ENCODE results near the gene ISM2.

Gene ISM2

GRCh38 chr14:77458249-77458950, 40.2 kb downstream of the ISM2 start:
- FAIRE-seq (no peak), DNase-seq (ENCODE audit: insufficient read length, low spot score) (no peak)
- TF ChIP-seq TAF1 (IDR thresholded peaks at IDR 0.05; ENCODE audit: low read depth, low read length) (peak; percentile 3; the same call in 1 of the 2 replicates), SPI1 (IDR thresholded peaks at IDR 0.05; ENCODE audit: low read depth, low read length) (no peak)

- DNase-seq (ENCODE audit: insufficient read length, low spot score): peak; percentile 75
- peak; percentile 83 for TF ChIP-seq POLR2A (IDR thresholded peaks at IDR 0.05; ENCODE audit: low read depth, low read length)
- no peak for TF ChIP-seq PAX5 (IDR thresholded peaks at IDR 0.05; ENCODE audit: insufficient read depth, low read length, severe bottlenecking)
- TF ChIP-seq TAF1 (IDR thresholded peaks at IDR 0.05; ENCODE audit: low read depth, low read length): peak; percentile 79
- peak; percentile 58 for TF ChIP-seq POU2F2 (IDR thresholded peaks at IDR 0.05; ENCODE audit: low read depth, low read length)
- TF ChIP-seq POLR2AphosphoS5 (IDR thresholded peaks at IDR 0.05; ENCODE audit: low read depth, low read length): peak; percentile 82
- TF ChIP-seq SPI1 (IDR thresholded peaks at IDR 0.05; ENCODE audit: low read depth, low read length): no peak; the same call in 1 of the 2 replicates
- peak; percentile 96 for FAIRE-seq
Observed at GRCh38 chr14:77457522-77458248, 40.9 kb downstream of the ISM2 start, which contains the start of the genes AHSA1 and VIPAS39. AHSA1 (plus strand) TSS chr14:77458093; CDS start chr14:77458190, 97 bp downstream. VIPAS39 (minus strand) TSS chr14:77457601; CDS start chr14:77454102, 3,499 bp downstream.

- FAIRE-seq (no peak), DNase-seq (ENCODE audit: insufficient read length, low spot score) (no peak)
- TF ChIP-seq TAF1 (IDR thresholded peaks at IDR 0.05; ENCODE audit: low read depth, low read length): peak; percentile 51; the same call in 1 of the 2 replicates
- no peak for TF ChIP-seq POU2F2 (IDR thresholded peaks at IDR 0.05; ENCODE audit: low read depth, low read length)
- no peak for TF ChIP-seq SPI1 (IDR thresholded peaks at IDR 0.05; ENCODE audit: low read depth, low read length)
- TF ChIP-seq POLR2AphosphoS5 (IDR thresholded peaks at IDR 0.05; ENCODE audit: low read depth, low read length): peak; percentile 73
- TF ChIP-seq POLR2A (IDR thresholded peaks at IDR 0.05; ENCODE audit: low read depth, low read length): peak; percentile 85; the same call in 1 of the 2 replicates
- TF ChIP-seq PAX5 (IDR thresholded peaks at IDR 0.05; ENCODE audit: insufficient read depth, low read length, severe bottlenecking): no peak
Observed at GRCh38 chr14:77457115-77457521, 41.5 kb downstream of the ISM2 start.

GRCh38 chr14:77455966-77456640, 42.5 kb downstream of the ISM2 start:
- no peak for TF ChIP-seq POLR2AphosphoS5 (IDR thresholded peaks at IDR 0.05; ENCODE audit: low read depth, low read length)
- no peak for TF ChIP-seq TAF1 (IDR thresholded peaks at IDR 0.05; ENCODE audit: low read depth, low read length)
- no peak for TF ChIP-seq PAX5 (IDR thresholded peaks at IDR 0.05; ENCODE audit: insufficient read depth, low read length, severe bottlenecking)
- TF ChIP-seq POLR2A (IDR thresholded peaks at IDR 0.05; ENCODE audit: low read depth, low read length): no peak
- no peak for TF ChIP-seq SPI1 (IDR thresholded peaks at IDR 0.05; ENCODE audit: low read depth, low read length)
- no peak for TF ChIP-seq POU2F2 (IDR thresholded peaks at IDR 0.05; ENCODE audit: low read depth, low read length)
- DNase-seq (ENCODE audit: insufficient read length, low spot score) (no peak), FAIRE-seq (no peak)

GRCh38 chr14:77442196-77442595, 56.4 kb downstream of the ISM2 start:
- no peak for DNase-seq (ENCODE audit: insufficient read length, low spot score)
- TF ChIP-seq POLR2A (IDR thresholded peaks at IDR 0.05; ENCODE audit: low read depth, low read length): no peak
- no peak for TF ChIP-seq PAX5 (IDR thresholded peaks at IDR 0.05; ENCODE audit: insufficient read depth, low read length, severe bottlenecking)
- TF ChIP-seq SPI1 (IDR thresholded peaks at IDR 0.05; ENCODE audit: low read depth, low read length): no peak
- TF ChIP-seq POU2F2 (IDR thresholded peaks at IDR 0.05; ENCODE audit: low read depth, low read length): no peak
- no peak for TF ChIP-seq TAF1 (IDR thresholded peaks at IDR 0.05; ENCODE audit: low read depth, low read length)
- no peak for TF ChIP-seq POLR2AphosphoS5 (IDR thresholded peaks at IDR 0.05; ENCODE audit: low read depth, low read length)
- FAIRE-seq: no peak

GRCh38 chr14:77439861-77440260, 58.8 kb downstream of the ISM2 start:
- FAIRE-seq (no peak), DNase-seq (ENCODE audit: insufficient read length, low spot score) (no peak)
- no peak for TF ChIP-seq POLR2A (IDR thresholded peaks at IDR 0.05; ENCODE audit: low read depth, low read length)
- TF ChIP-seq POU2F2 (IDR thresholded peaks at IDR 0.05; ENCODE audit: low read depth, low read length): no peak
- TF ChIP-seq SPI1 (IDR thresholded peaks at IDR 0.05; ENCODE audit: low read depth, low read length): no peak

GRCh38 chr14:77438596-77438995, 60.0 kb downstream of the ISM2 start:
- DNase-seq (ENCODE audit: insufficient read length, low spot score): no peak
- FAIRE-seq: no peak
- TF ChIP-seq SPI1 (IDR thresholded peaks at IDR 0.05; ENCODE audit: low read depth, low read length) (no peak), TAF1 (IDR thresholded peaks at IDR 0.05; ENCODE audit: low read depth, low read length) (no peak), POU2F2 (IDR thresholded peaks at IDR 0.05; ENCODE audit: low read depth, low read length) (no peak), POLR2A (IDR thresholded peaks at IDR 0.05; ENCODE audit: low read depth, low read length) (no peak), POLR2AphosphoS5 (IDR thresholded peaks at IDR 0.05; ENCODE audit: low read depth, low read length) (no peak), PAX5 (IDR thresholded peaks at IDR 0.05; ENCODE audit: insufficient read depth, low read length, severe bottlenecking) (no peak)

GRCh38 chr14:77436042-77436441, 62.6 kb downstream of the ISM2 start:
- DNase-seq (ENCODE audit: insufficient read length, low spot score): no peak
- no peak for FAIRE-seq
- no peak for TF ChIP-seq PAX5 (IDR thresholded peaks at IDR 0.05; ENCODE audit: insufficient read depth, low read length, severe bottlenecking)
- no peak for TF ChIP-seq POLR2AphosphoS5 (IDR thresholded peaks at IDR 0.05; ENCODE audit: low read depth, low read length)

- TF ChIP-seq TAF1 (IDR thresholded peaks at IDR 0.05; ENCODE audit: low read depth, low read length) (no peak), POLR2A (IDR thresholded peaks at IDR 0.05; ENCODE audit: low read depth, low read length) (no peak), PAX5 (IDR thresholded peaks at IDR 0.05; ENCODE audit: insufficient read depth, low read length, severe bottlenecking) (no peak)
- FAIRE-seq: no peak
Observed at GRCh38 chr14:77426396-77426795, 72.2 kb downstream of the ISM2 start.

More at GRCh38 chr14:77426396-77426795, 72.2 kb downstream of the ISM2 start:
- DNase-seq (ENCODE audit: insufficient read length, low spot score): no peak
